ENCODE results near the gene HOXB5.

Gene HOXB5

GRCh38 chr17:48596000-48596734 lies 2.6 kb upstream of the HOXB5 start:
- peaks cover 18% of the 10 kb centered on the region for H3K4me1 ChIP-seq (ENCODE audit: insufficient read depth, low read length)

GRCh38 chr17:48595278-48595999 lies 1.9 kb upstream of the HOXB5 start:
- Histone ChIP-seq H3K36me3 (ENCODE audit: insufficient read depth, low read length) (no peaks in the 10 kb centered on the region), H3K4me1 (ENCODE audit: insufficient read depth, low read length) (peaks cover 18% of the 10 kb centered on the region), H3K9me3 (ENCODE audit: control insufficient read depth, insufficient read depth, low read length) (no peaks in the 10 kb centered on the region), H3K9ac (ENCODE audit: low read depth, low read length) (no peak overlapping the region)

More at GRCh38 chr17:48596000-48596734, 2.6 kb upstream of the HOXB5 start:
- Histone ChIP-seq H3K9ac (ENCODE audit: low read depth, low read length) (peak overlapping the region; percentile 24; the same call in 1 of the 2 replicates), H3K9me3 (ENCODE audit: control insufficient read depth, insufficient read depth, low read length) (no peaks in the 10 kb centered on the region), H3K36me3 (ENCODE audit: insufficient read depth, low read length) (no peaks in the 10 kb centered on the region)

- no peaks in the 10 kb centered on the region for H3K36me3 ChIP-seq (ENCODE audit: insufficient read depth, low read length)
- peak overlapping the region; percentile 23; the same call in 1 of the 2 replicates for H3K9ac ChIP-seq (ENCODE audit: low read depth, low read length)
- no peaks in the 10 kb centered on the region for H3K9me3 ChIP-seq (ENCODE audit: control insufficient read depth, insufficient read depth, low read length)
- H3K4me1 ChIP-seq (ENCODE audit: insufficient read depth, low read length): peaks cover 18% of the 10 kb centered on the region
Observed at GRCh38 chr17:48594538-48595277, 1.1 kb upstream of the HOXB5 start.

GRCh38 chr17:48593840-48594537 lies 410 bp upstream of the HOXB5 start:
- peaks cover 18% of the 10 kb centered on the region for H3K4me1 ChIP-seq (ENCODE audit: insufficient read depth, low read length)
- H3K36me3 ChIP-seq (ENCODE audit: insufficient read depth, low read length): no peaks in the 10 kb centered on the region
- no peaks in the 10 kb centered on the region for H3K9me3 ChIP-seq (ENCODE audit: control insufficient read depth, insufficient read depth, low read length)
- H3K9ac ChIP-seq (ENCODE audit: low read depth, low read length): peak overlapping the region; percentile 23; the same call in 1 of the 2 replicates

- Histone ChIP-seq H3K4me1 (ENCODE audit: insufficient read depth, low read length) (peaks cover 18% of the 10 kb centered on the region), H3K9me3 (ENCODE audit: control insufficient read depth, insufficient read depth, low read length) (no peaks in the 10 kb centered on the region), H3K9ac (ENCODE audit: low read depth, low read length) (no peak overlapping the region; the same call in 1 of the 2 replicates), H3K36me3 (ENCODE audit: insufficient read depth, low read length) (no peaks in the 10 kb centered on the region)
Observed at GRCh38 chr17:48592577-48592976, 1.0 kb downstream of the HOXB5 start.

GRCh38 chr17:48592057-48592514 lies 1.5 kb downstream of the HOXB5 start:
- no peaks in the 10 kb centered on the region for H3K9me3 ChIP-seq (ENCODE audit: control insufficient read depth, insufficient read depth, low read length)
- no peaks in the 10 kb centered on the region for H3K36me3 ChIP-seq (ENCODE audit: insufficient read depth, low read length)
- H3K9ac ChIP-seq (ENCODE audit: low read depth, low read length): no peak overlapping the region
- H3K4me1 ChIP-seq (ENCODE audit: insufficient read depth, low read length): peaks cover 16% of the 10 kb centered on the region

GRCh38 chr17:48591255-48592056 lies 2.1 kb downstream of the HOXB5 start:
- no peaks in the 10 kb centered on the region for H3K9me3 ChIP-seq (ENCODE audit: control insufficient read depth, insufficient read depth, low read length)
- no peak overlapping the region for H3K9ac ChIP-seq (ENCODE audit: low read depth, low read length)
- H3K4me1 ChIP-seq (ENCODE audit: insufficient read depth, low read length): peaks cover 15% of the 10 kb centered on the region
- no peaks in the 10 kb centered on the region for H3K36me3 ChIP-seq (ENCODE audit: insufficient read depth, low read length)

GRCh38 chr17:48590607-48591161 lies 2.9 kb downstream of the HOXB5 start:
- Histone ChIP-seq H3K36me3 (ENCODE audit: insufficient read depth, low read length) (no peaks in the 10 kb centered on the region), H3K4me1 (ENCODE audit: insufficient read depth, low read length) (peaks cover 19% of the 10 kb centered on the region), H3K9me3 (ENCODE audit: control insufficient read depth, insufficient read depth, low read length) (no peaks in the 10 kb centered on the region), H3K9ac (ENCODE audit: low read depth, low read length) (no peak overlapping the region)

- Histone ChIP-seq H3K9ac (ENCODE audit: low read depth, low read length) (no peak within 1 kb of the TSS), H3K4me1 (ENCODE audit: insufficient read depth, low read length) (peaks cover 18% of the 10 kb centered on the region), H3K9me3 (ENCODE audit: control insufficient read depth, insufficient read depth, low read length) (no peaks in the 10 kb centered on the region), H3K36me3 (ENCODE audit: insufficient read depth, low read length) (no peaks in the 10 kb centered on the region)
Observed at GRCh38 chr17:48589831-48590606, 3.6 kb downstream of the HOXB5 start, which contains the start of gene HOXB3. Gene HOXB3, minus strand, starts transcription at chr17:48590241. Its CDS starts 37,767 bp downstream, at chr17:48552474.

- no peak overlapping the region for H3K9ac ChIP-seq (ENCODE audit: low read depth, low read length)
Observed at GRCh38 chr17:48589060-48589830, 4.3 kb downstream of the HOXB5 start.

GRCh38 chr17:48588528-48588927 lies 5.1 kb downstream of the HOXB5 start:
- Histone ChIP-seq H3K9me3 (ENCODE audit: control insufficient read depth, insufficient read depth, low read length) (no peaks in the 10 kb centered on the region), H3K4me1 (ENCODE audit: insufficient read depth, low read length) (peaks cover 9% of the 10 kb centered on the region), H3K36me3 (ENCODE audit: insufficient read depth, low read length) (no peaks in the 10 kb centered on the region), H3K9ac (ENCODE audit: low read depth, low read length) (no peak overlapping the region)

More at GRCh38 chr17:48589060-48589830, 4.3 kb downstream of the HOXB5 start:
- Histone ChIP-seq H3K36me3 (ENCODE audit: insufficient read depth, low read length) (no peaks in the 10 kb centered on the region), H3K4me1 (ENCODE audit: insufficient read depth, low read length) (peaks cover 11% of the 10 kb centered on the region), H3K9me3 (ENCODE audit: control insufficient read depth, insufficient read depth, low read length) (no peaks in the 10 kb centered on the region)

GRCh38 chr17:48588074-48588415 lies 5.5 kb downstream of the HOXB5 start:
- H3K9ac ChIP-seq (ENCODE audit: low read depth, low read length): no peak overlapping the region
- H3K9me3 ChIP-seq (ENCODE audit: control insufficient read depth, insufficient read depth, low read length): no peaks in the 10 kb centered on the region
- peaks cover 9% of the 10 kb centered on the region for H3K4me1 ChIP-seq (ENCODE audit: insufficient read depth, low read length)
- no peaks in the 10 kb centered on the region for H3K36me3 ChIP-seq (ENCODE audit: insufficient read depth, low read length)

All from ES-I3 (cell line).